ENCODE results near the gene SLIT1.

SLIT1 gene

GRCh38 chr10:97185326-97186058 is at the start of gene SLIT1:
Gene SLIT1 (minus strand): TSS chr10:97185959. CDS start chr10:97185674, 285 bp downstream.
- no peak for DNase-seq

GRCh38 chr10:97235353-97235752 is 49.6 kb upstream of the SLIT1 start:
- no peak for DNase-seq

GRCh38 chr10:97234400-97234799 is 48.6 kb upstream of the SLIT1 start:
- no peak for DNase-seq

- DNase-seq: no peak
Measured at GRCh38 chr10:97230146-97230545, 44.4 kb upstream of the SLIT1 start.

GRCh38 chr10:97229322-97230015 is 43.7 kb upstream of the SLIT1 start:
- no peak for DNase-seq

- DNase-seq: no peak
Measured at GRCh38 chr10:97228775-97229157, 43.0 kb upstream of the SLIT1 start.

- no peak for DNase-seq
Measured at GRCh38 chr10:97228130-97228774, 42.5 kb upstream of the SLIT1 start.

- no peak for DNase-seq
Measured at GRCh38 chr10:97226398-97226797, 40.6 kb upstream of the SLIT1 start.

- no peak for DNase-seq
Measured at GRCh38 chr10:97224483-97225435, 39.0 kb upstream of the SLIT1 start.

GRCh38 chr10:97222326-97222961 is 36.7 kb upstream of the SLIT1 start:
- DNase-seq: no peak

- no peak for DNase-seq
Measured at GRCh38 chr10:97220355-97220754, 34.6 kb upstream of the SLIT1 start.

- DNase-seq: no peak
Measured at GRCh38 chr10:97217299-97217698, 31.5 kb upstream of the SLIT1 start.

- no peak for DNase-seq
Measured at GRCh38 chr10:97215619-97216260, 30.0 kb upstream of the SLIT1 start.

- DNase-seq: no peak
Measured at GRCh38 chr10:97213431-97213830, 27.7 kb upstream of the SLIT1 start.

GRCh38 chr10:97211229-97211628 is 25.5 kb upstream of the SLIT1 start:
- DNase-seq: no peak

GRCh38 chr10:97210543-97210960 is 24.8 kb upstream of the SLIT1 start:
- peak; percentile 71 for DNase-seq

- no peak for DNase-seq
Measured at GRCh38 chr10:97207756-97208346, 22.1 kb upstream of the SLIT1 start.

GRCh38 chr10:97207131-97207530 is 21.4 kb upstream of the SLIT1 start:
- no peak for DNase-seq

GRCh38 chr10:97204826-97205679 is 19.3 kb upstream of the SLIT1 start:
- DNase-seq: no peak

- no peak for DNase-seq
Measured at GRCh38 chr10:97203220-97203619, 17.5 kb upstream of the SLIT1 start.
